HG03521 (cell line): ENCODE data around the gene PRIM2.
A peak's percentile ranks its signal among the peaks of the same experiment; 100 is the strongest.
"Not testable (repeated sequence)": the region's sequence is repeated elsewhere in the genome, so short reads cannot be mapped to it uniquely, and the experiment has no call there.

ENCODE experiments used
- ATAC-seq: cut with Tn5 transposase; IDR thresholded peaks from one replicate; pipeline ENCODE4 v1.9.1; 2021; ENCODE audit warnings: mild to moderate bottlenecking, moderate library complexity; ENCODE audit not compliant: unreplicated experiment

Gene PRIM2

GRCh38 chr6:57307850-57308249 is 9.6 kb upstream of the PRIM2 start:
- ATAC-seq = no peak

- not testable (repeated sequence) for ATAC-seq
Measured at GRCh38 chr6:57308755-57309154, 8.7 kb upstream of the PRIM2 start.

DNA sequence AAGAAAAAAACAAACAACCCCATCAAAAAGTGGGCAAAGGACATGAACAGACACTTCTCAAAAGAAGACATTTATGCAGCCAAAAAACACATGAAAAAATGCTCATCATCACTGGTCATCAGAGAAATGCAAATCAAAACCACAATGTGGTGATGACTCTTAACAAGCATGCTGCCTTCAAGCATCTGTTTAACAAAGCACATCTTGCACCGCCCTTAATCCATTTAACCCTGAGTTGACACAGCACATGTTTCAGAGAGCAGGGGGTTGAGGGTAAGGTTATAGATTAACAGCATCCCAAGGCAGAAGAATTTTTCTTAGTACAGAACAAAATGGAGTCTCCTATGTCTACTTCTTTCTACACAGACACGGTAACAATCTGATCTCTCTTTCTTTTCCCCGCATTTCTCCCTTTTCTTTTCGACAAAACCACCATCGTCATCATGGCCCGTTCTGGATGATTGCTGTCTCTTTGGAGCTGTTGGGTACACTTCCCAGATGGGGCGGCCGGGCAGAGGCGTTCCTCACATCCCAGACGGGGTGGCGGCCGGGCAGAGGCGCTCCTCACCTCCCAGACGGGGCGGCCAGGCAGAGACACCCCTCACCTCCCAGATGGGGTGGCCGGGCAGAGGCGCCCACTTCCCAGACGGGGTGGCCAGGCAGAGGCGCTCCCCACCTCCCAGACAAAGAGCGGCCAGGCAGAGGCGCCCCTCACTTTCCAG is 7.2 kb upstream of the PRIM2 start:
- not testable (repeated sequence) for ATAC-seq

- no peak for ATAC-seq
Measured at GRCh38 chr6:57310817-57311157, 6.6 kb upstream of the PRIM2 start.

DNA sequence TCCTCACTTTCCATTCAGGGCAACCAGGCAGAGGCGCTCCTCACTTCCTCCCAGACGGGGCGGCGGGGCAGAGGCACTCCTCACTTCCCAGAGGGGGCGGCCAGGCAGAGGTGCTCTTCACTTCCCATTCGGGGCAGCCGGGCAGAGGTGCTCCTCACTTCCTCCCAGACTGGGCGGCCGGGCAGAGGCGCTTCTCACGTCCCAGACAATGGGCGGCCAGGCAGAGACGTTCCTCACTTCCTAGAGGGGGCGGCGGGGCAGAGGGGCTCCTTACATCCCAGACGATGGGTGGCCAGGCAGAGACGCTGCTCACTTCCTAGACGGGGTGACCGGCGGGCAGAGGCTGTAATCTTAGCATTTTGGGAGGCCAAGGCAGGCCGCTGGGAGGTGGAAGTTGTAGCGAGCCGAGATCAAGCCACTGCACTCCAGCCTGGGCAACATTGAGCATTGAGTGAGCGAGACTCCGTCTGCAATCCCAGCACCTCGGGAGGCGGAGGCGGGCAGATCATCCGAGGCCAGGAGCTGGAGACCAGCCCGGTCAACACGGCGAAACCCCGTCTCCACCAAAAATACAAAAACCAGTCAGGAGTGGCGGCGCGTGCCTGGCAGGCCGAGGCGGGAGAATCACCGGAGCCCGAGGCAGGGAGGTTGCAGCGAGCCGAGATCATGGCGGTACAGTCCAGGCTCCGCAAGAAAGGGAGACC is 6.0 kb upstream of the PRIM2 start:
- not testable (repeated sequence) for ATAC-seq

DNA sequence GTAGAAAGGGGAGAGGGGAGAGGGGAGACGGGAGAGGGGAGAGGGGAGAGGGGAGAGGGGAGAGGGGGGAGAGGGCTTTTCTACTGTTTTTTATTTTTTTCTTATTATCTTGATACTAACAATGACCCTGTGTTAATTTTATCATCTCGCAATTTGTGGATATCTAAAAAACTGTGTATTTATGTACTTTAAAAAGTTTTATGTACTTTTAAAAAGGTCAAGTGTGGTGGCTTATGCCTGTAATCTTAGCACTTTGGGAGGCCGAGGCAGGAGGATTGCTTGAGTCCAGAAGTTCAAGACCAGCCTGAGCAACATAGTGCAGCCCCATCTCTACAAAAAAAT is 5.5 kb upstream of the PRIM2 start:
- no peak for ATAC-seq

- no peak for ATAC-seq
Measured at GRCh38 chr6:57313009-57313408, 4.4 kb upstream of the PRIM2 start.

- no peak for ATAC-seq
Measured at GRCh38 chr6:57313711-57314471, 3.5 kb upstream of the PRIM2 start.

DNA sequence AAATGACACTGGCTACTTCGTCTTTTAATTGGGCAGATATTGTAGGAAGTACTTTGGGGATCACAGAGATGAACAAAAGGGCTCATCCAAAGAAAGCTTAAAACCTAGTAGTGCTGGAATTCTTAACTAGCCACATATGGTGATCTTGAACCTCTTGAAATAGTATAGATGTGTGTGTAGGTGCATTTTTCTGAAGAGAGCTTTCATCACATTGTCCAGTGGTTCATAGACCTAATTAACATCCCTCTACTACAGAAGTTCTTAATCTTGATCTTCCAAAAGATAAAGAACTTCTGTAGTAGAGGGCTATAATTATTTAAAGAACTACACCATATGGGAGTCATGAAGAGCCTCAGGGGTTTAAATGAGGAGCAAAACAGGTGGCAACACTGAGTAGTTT is 2.3 kb upstream of the PRIM2 start:
- no peak for ATAC-seq

GRCh38 chr6:57315851-57316250 is 1.6 kb upstream of the PRIM2 start:
- no peak for ATAC-seq

DNA sequence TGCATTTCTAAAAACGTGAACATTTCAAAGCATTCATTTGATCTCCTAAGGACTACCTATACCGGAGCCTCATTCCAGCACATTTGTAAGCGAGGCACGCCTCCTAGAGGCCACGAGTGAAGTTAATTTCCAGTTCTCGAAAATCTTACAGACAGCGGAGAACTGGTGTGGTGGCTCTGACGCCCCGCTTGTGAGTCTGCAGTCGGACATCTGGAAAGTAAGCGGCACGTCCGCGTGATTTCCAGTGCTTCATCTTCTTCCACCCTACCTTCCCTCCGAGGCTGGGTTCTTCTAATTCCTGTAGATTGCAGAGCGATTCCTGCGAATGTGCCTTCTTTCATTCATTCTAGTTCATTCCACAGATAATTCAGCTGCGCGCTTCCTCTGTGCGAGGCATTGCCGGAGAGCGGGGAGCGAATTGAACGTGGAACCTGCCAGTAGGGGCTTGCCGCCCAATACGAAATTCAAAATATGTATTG is 810 bp upstream of the PRIM2 start:
- peak; percentile 82 for ATAC-seq

- ATAC-seq = no peak
Measured at GRCh38 chr6:57324538-57324937, 7.1 kb downstream of the PRIM2 start.

DNA sequence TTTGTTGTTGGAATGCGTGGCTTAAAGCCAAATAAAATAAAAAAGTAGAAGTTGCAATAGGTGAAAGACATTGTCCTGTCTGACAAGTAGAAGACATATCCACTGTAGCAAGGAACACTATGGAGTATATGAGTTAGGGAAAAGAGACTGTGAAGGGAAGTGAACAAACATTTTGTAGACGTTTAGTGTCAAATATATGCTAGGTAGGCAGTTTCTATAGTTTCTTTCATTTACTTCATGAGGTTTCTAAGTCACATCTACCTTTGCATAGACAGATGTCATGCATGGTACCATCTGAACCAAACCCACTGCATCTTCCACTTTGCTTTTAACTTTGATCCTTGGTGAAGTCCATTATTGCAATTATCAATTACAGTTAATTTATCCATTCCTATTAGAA is 9.9 kb downstream of the PRIM2 start:
- no peak for ATAC-seq

- no peak for ATAC-seq
Measured at GRCh38 chr6:57328074-57328473, 10.6 kb downstream of the PRIM2 start.

- no peak for ATAC-seq
Measured at GRCh38 chr6:57329933-57330332, 12.5 kb downstream of the PRIM2 start.

GRCh38 chr6:57342148-57342669 is 24.8 kb downstream of the PRIM2 start:
- no peak for ATAC-seq

GRCh38 chr6:57343342-57343741 is 25.9 kb downstream of the PRIM2 start:
- ATAC-seq = not testable (repeated sequence)

DNA sequence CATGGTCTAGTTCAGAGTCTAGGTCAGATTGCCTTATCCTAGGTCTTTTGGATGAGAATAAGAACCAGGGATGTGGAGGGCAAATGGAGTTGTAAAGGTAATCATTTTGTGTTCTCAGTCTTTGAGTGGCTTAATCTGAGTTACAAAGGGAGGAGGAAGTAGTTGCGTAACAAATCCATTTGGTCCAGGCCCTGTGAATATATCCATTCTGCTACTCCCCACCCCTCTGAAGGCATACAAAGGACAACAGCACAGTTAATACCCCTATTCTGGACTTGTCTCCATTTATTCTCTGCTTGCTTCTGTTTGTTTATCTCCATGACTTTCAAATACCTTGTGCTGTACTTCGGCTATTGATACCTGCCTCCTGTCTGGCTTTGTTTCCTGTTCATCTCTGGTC is 29.3 kb downstream of the PRIM2 start:
- ATAC-seq = not testable (repeated sequence)

GRCh38 chr6:57347597-57347996 is 30.2 kb downstream of the PRIM2 start:
- ATAC-seq = not testable (repeated sequence)

- ATAC-seq = not testable (repeated sequence)
Measured at GRCh38 chr6:57350443-57350842, 33.0 kb downstream of the PRIM2 start.

- ATAC-seq = not testable (repeated sequence)
Measured at GRCh38 chr6:57352596-57352995, 35.2 kb downstream of the PRIM2 start.

DNA sequence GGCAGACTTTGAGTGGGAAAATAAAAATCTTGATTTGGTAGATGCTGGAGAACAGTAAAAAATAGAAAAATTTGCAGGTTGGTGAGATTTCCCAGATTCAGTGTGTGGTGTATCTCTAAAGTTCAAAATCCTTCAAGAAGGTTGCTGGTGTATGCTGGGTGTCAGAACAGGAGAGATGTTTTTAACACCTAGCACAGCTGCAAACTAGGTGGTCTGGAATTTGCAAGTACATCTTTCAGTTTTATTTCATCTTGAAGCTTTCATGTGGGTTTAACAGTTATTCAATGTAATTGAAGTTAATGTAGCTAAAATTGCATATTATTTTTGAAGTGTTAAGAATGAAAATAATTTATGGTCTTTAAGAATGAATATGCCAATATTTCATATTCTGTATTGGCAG is 40.9 kb downstream of the PRIM2 start:
- not testable (repeated sequence) for ATAC-seq
